ENCODE data around the gene SLC30A2. TPM values are rescaled to one million over a fixed set of nuclear protein-coding genes. Genes with fewer than 3 reads are reported as not detected.

The SLC30A2 gene
- total and polyA plus RNA-seq, 9 of the 15 experiments (the other 6 are each of a cell fraction or from before 2014, with no cell fraction given), result 0.01 to 0.18 (median 0.06) TPM; not detected in 3

DNA sequence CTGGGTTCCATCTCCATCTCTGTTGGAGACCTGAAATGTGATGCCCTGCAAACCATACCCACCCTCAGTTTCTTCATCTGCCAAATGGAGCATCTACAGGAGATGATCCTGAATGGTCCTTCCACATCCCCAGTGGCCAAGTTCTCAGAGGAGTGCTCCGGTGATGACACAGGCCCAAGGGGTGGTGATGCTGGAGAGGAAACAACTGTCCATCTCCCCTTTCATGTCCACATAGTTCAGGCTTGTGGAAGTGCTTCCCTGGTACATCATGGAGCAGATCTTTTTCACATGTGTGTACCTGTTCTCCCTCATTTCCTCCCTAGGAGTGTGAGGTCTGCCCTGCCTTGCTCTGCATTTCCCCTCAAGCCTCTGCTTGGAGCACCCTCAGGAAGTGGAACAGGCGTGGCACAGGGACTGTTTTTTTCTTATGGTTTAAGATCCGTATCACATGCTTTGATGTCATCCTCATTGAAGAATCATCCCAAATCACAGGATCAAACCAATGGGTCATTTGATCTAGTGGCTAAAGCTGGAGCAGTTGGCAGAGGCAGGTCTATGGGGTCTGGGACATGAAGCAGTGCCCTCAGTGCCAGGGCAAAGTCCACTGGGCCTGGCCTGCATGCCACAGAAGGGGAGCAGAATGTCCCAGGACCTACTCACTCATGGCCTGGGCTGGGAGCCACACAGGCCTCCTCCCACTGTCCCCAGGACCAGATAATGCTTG, 29.7 kb upstream of the SLC30A2 start:
- FAIRE-seq (no peak), ATAC-seq (no peak)
- 60% methylated on average over 3 of the region's 3 CpGs for WGBS (ENCODE audit: insufficient coverage, low coverage, missing lambda C conversion rate)
- TF ChIP-seq CBX8 (IDR thresholded peaks at IDR 0.05; ENCODE audit: borderline replicate concordance, extremely low read depth, low read depth, low read length, poor library complexity, severe bottlenecking) (no peak), ZBTB17 (CRISPR knock-in tag; IDR thresholded peaks at IDR 0.05) (no peak), RBM25 (IDR thresholded peaks at IDR 0.05; ENCODE audit: low read depth, low read length, severe bottlenecking) (peak; percentile 32), CUX1 (CRISPR knock-in tag; IDR thresholded peaks at IDR 0.05) (no peak), ZBTB9 (CRISPR knock-in tag; IDR thresholded peaks at IDR 0.05) (0 out of 2 replicates have a peak, but pooled peaks have one; percentile 54), NFE2 (IDR thresholded peaks at IDR 0.05; ENCODE audit: low read depth) (no peak), ZNF324 (CRISPR knock-in tag; IDR thresholded peaks at IDR 0.05) (no peak), ZNF436 (CRISPR knock-in tag; IDR thresholded peaks at IDR 0.05) (no peak), SAFB2 (IDR thresholded peaks at IDR 0.05; ENCODE audit: borderline replicate concordance, low read depth, low read length, severe bottlenecking) (no peak), DDX20 (tag; IDR thresholded peaks at IDR 0.05; ENCODE audit: low read depth) (no peak), DPF2 (IDR thresholded peaks at IDR 0.05) (no peak), ERF (CRISPR knock-in tag; IDR thresholded peaks at IDR 0.05) (no peak), RBM14 (IDR thresholded peaks at IDR 0.05; ENCODE audit: borderline replicate concordance, insufficient read depth, low read depth, low read length) (no peak), GTF2E2 (tag; IDR thresholded peaks at IDR 0.05) (no peak), TAF9B (IDR thresholded peaks at IDR 0.05; ENCODE audit: partially characterized antibody) (no peak)

More for the DNA sequence above, 29.7 kb upstream of the SLC30A2 start:
- BruUV-seq (replicated peaks), result no TSS peak
- in situ Hi-C loops (cut with MboI), result no loop called here
- intact Hi-C loops (cut with micrococcal nuclease), result no loop called here
- 0 out of 2 replicates have a peak overlapping the region, but pooled peaks have one; percentile 2 for H2AFZ ChIP-seq (ENCODE audit: low read depth, low read length)
- ChIA-PET POLR2A (no interaction called here), CTCF (ENCODE audit: low intra/inter-chr PET ratio) (no interaction called here)
- H3K9ac ChIP-seq (ENCODE audit: insufficient read depth in 1 of 2, low read depth in 2 of 2, low read length in 2 of 2), result peak overlapping the region in 1 of 2 experiments; percentile 31; a peak in 2 of 4 replicates
- H4K20me1 ChIP-seq (replicated peaks; ENCODE audit: control insufficient read depth, insufficient read depth, low read length), result no peaks in the 10 kb centered on the region
- no peaks in the 10 kb centered on the region for H3K27me3 ChIP-seq (ENCODE audit: control insufficient read depth in 2 of 2, insufficient read depth in 2 of 2, low read length in 2 of 2)
- no peak for DNase-seq (ENCODE audit: extremely low read depth in 1 of 4, low spot score in 3 of 4)
- H3K9me3 ChIP-seq (replicated peaks; ENCODE audit: control insufficient read depth, insufficient read depth, low read depth, low read length), result no peaks in the 10 kb centered on the region
- H3K4me2 ChIP-seq (ENCODE audit: insufficient read depth, low read length), result no peak overlapping the region
- no peak overlapping the region for H3K4me3 ChIP-seq
- H3K9me1 ChIP-seq (ENCODE audit: control insufficient read depth, insufficient read depth, low read length), result no peaks in the 10 kb centered on the region
- H3K4me1 ChIP-seq (replicated peaks in 1 of 2; ENCODE audit: control insufficient read depth in 2 of 2, insufficient read depth in 2 of 2, low read length in 2 of 2), result peaks cover 32 to 61% of the 10 kb centered on the region in 2 experiments
- no peaks in the 10 kb centered on the region for H3K36me3 ChIP-seq (ENCODE audit: control insufficient read depth, insufficient read depth, low read length)
- H3K27ac ChIP-seq (ENCODE audit: extremely low read depth, low read depth, low read length), result no peak overlapping the region
- no peaks in the 10 kb centered on the region for H3K79me2 ChIP-seq (ENCODE audit: control insufficient read depth, insufficient read depth, low read length)
